Tibial nerve (tissue), 4 donors: ENCODE data around the gene TULP4. TPM values are rescaled to one million over a fixed set of nuclear protein-coding genes. Genes with fewer than 3 reads are reported as not detected.

Experiments used
- DNase-seq, 2 donors: peaks; one replicate each; pipeline ENCODE4 v3.0.0-alpha.2; 2019; ENCODE audit warnings: low spot score in 2 of 2
- H3K27ac ChIP-seq, 4 donors: fragments of 200-600 bp; sonication (generic) in 3 of 4; one replicate each; pipeline ENCODE4 v1.5.1; 2017 to 2019; ENCODE audit warnings: mild to moderate bottlenecking in 1 of 4
- H3K27me3 ChIP-seq, 2 donors: fragments of 200-600 bp; sonication (generic) in 1 of 2; one replicate each; pipeline versions ENCODE4 v1.5.1 to v1.6.0; 2017 to 2019
- H3K36me3 ChIP-seq, 3 donors: fragments of 200-600 bp; sonication (generic); one replicate each; pipeline ENCODE4 v1.5.1; 2018 to 2019
- H3K4me1 ChIP-seq, 4 donors: fragments of 200-600 bp; sonication (generic) in 3 of 4; one replicate each; pipeline ENCODE4 v1.5.1; 2017 to 2019
- H3K4me3 ChIP-seq, 4 donors: fragments of 200-600 bp; sonication (generic) in 3 of 4; one replicate each; pipeline ENCODE4 v1.5.1; 2017 to 2019; ENCODE audit warnings: mild to moderate bottlenecking in 1 of 4, moderate library complexity in 1 of 4
- H3K9me3 ChIP-seq, 4 donors: fragments of 200-600 bp; sonication (generic) in 3 of 4; one replicate each; pipeline ENCODE4 v1.5.1; 2017 to 2019
- CTCF ChIP-seq, 5 experiments: fragments of 200-600 bp in 3 of 5; fragments of 450-650 bp in 2 of 5; sonication (generic) in 3 of 5; IDR thresholded peaks; one replicate each; pipeline ENCODE4 v1.5.1; 2016 to 2019; ENCODE audit warnings: antibody characterized with exemption in 5 of 5, mild to moderate bottlenecking in 3 of 5, moderate library complexity in 2 of 5
- EP300 ChIP-seq, 2 donors: sonication (generic); formaldehyde crosslinking; IDR thresholded peaks; one replicate each; pipeline ENCODE4 v1.6.1; 2017; ENCODE audit warnings: antibody characterized with exemption in 2 of 2, mild to moderate bottlenecking in 1 of 2
- POLR2A ChIP-seq, 2 donors: fragments of 450-650 bp; IDR thresholded peaks; one replicate each; pipeline ENCODE4 v1.6.1; 2017; ENCODE audit warnings: antibody characterized with exemption in 2 of 2, mild to moderate bottlenecking in 2 of 2, moderate library complexity in 2 of 2
- WGBS, 2 donors: methylation state at CpG; one replicate each; pipeline ENCODE4 v1.1.5; 2018; 5-methylcytosine and 5-hydroxymethylcytosine counted together
- total RNA-seq, 4 donors: library from RNA; depleted of rRNA; stranded (reverse); fragments of >200 nt; gene quantifications; one replicate each; pipeline ENCODE4 v1.1.0, GENCODE V29; 2016

Gene TULP4
- total RNA-seq, 4 donors from 2014 or later: 91.2 to 109 (median 101) TPM

- TF ChIP-seq CTCF (IDR thresholded peaks at IDR 0.05) (no peak), EP300 (IDR thresholded peaks at IDR 0.05) (no peak), POLR2A (IDR thresholded peaks at IDR 0.05) (no peak)
- Histone ChIP-seq H3K4me3 (no peak overlapping the region), H3K9me3 (no peaks in the 10 kb centered on the region), H3K27ac (no peak overlapping the region), H3K27me3 (no peaks in the 10 kb centered on the region), H3K4me1 (no peaks in the 10 kb centered on the region), H3K36me3 (peaks cover 0 to 72% (median 0%) of the 10 kb centered on the region in 3 donors)
- WGBS, 2 donors: 92 to 97% methylated on average over 20 of the region's 20 CpGs
- DNase-seq: no peak
These were observed 168.7 kb downstream of the TULP4 start for GRCh38 chr6:158480989-158481388.

- 82 to 88% methylated on average over 12 of the region's 12 CpGs for WGBS, 2 donors
These were observed 169.6 kb downstream of the TULP4 start for GRCh38 chr6:158481690-158482473.

GRCh38 chr6:158485431-158485830, 173.2 kb downstream of the TULP4 start:
- no peak overlapping the region for H3K4me3 ChIP-seq
- 91 to 100% methylated on average over 2 of the region's 2 CpGs for WGBS, 2 donors

More at GRCh38 chr6:158481690-158482473, 169.6 kb downstream of the TULP4 start:
- Histone ChIP-seq H3K4me3 (no peak overlapping the region), H3K9me3 (no peaks in the 10 kb centered on the region), H3K27me3 (no peaks in the 10 kb centered on the region), H3K36me3 (peaks cover 0 to 80% (median 0%) of the 10 kb centered on the region in 3 donors), H3K27ac (no peak overlapping the region), H3K4me1 (no peaks in the 10 kb centered on the region)
- DNase-seq: no peak
- TF ChIP-seq POLR2A (IDR thresholded peaks at IDR 0.05) (no peak), EP300 (IDR thresholded peaks at IDR 0.05) (no peak), CTCF (IDR thresholded peaks at IDR 0.05) (no peak)

GRCh38 chr6:158487495-158487894, 175.2 kb downstream of the TULP4 start:
- no peaks in the 10 kb centered on the region for H3K27me3 ChIP-seq
- no peak overlapping the region for H3K27ac ChIP-seq
- no peak overlapping the region for H3K4me3 ChIP-seq
- H3K36me3 ChIP-seq: peaks cover 0 to 48% (median 0%) of the 10 kb centered on the region in 3 donors
- H3K9me3 ChIP-seq: no peaks in the 10 kb centered on the region
- TF ChIP-seq POLR2A (IDR thresholded peaks at IDR 0.05) (no peak), EP300 (IDR thresholded peaks at IDR 0.05) (no peak), CTCF (IDR thresholded peaks at IDR 0.05) (no peak)
- no peaks in the 10 kb centered on the region for H3K4me1 ChIP-seq
- WGBS, 2 donors: 94 to 98% methylated on average over 5 of the region's 5 CpGs
- DNase-seq: no peak

More at GRCh38 chr6:158485431-158485830, 173.2 kb downstream of the TULP4 start:
- Histone ChIP-seq H3K27ac (no peak overlapping the region), H3K27me3 (no peaks in the 10 kb centered on the region), H3K9me3 (no peaks in the 10 kb centered on the region), H3K4me1 (no peaks in the 10 kb centered on the region), H3K36me3 (peaks cover 0 to 69% (median 0%) of the 10 kb centered on the region in 3 donors)
- TF ChIP-seq CTCF (IDR thresholded peaks at IDR 0.05): no peak
- no peak for TF ChIP-seq POLR2A (IDR thresholded peaks at IDR 0.05)
- DNase-seq: no peak

GRCh38 chr6:158488065-158488464, 175.8 kb downstream of the TULP4 start:
- no peaks in the 10 kb centered on the region for H3K4me1 ChIP-seq
- DNase-seq: no peak
- peaks cover 0 to 48% (median 0%) of the 10 kb centered on the region in 3 donors for H3K36me3 ChIP-seq
- WGBS, 2 donors: 63 to 74% methylated on average over 4 of the region's 4 CpGs
- no peak overlapping the region for H3K4me3 ChIP-seq
- H3K27me3 ChIP-seq: no peaks in the 10 kb centered on the region
- H3K27ac ChIP-seq: no peak overlapping the region
- no peak for TF ChIP-seq CTCF (IDR thresholded peaks at IDR 0.05)
- no peak for TF ChIP-seq POLR2A (IDR thresholded peaks at IDR 0.05)
- TF ChIP-seq EP300 (IDR thresholded peaks at IDR 0.05): no peak
- H3K9me3 ChIP-seq: no peaks in the 10 kb centered on the region
